HepG2 (cell line): Measurements from ENCODE around the gene MLLT10. TPM values are rescaled to one million over a fixed set of nuclear protein-coding genes. Genes with fewer than 3 reads are reported as not detected.

ENCODE experiments used
- CENPX ChIP-seq: sonication (generic); formaldehyde crosslinking; IDR thresholded peaks from 2 replicates; pipeline ENCODE4 v1.9.0; 2021; ENCODE audit warnings: mild to moderate bottlenecking, missing genetic modification reagents, moderate library complexity
- EHMT2 ChIP-seq: fragments of 200-600 bp; sonication (generic); IDR thresholded peaks from 2 replicates; pipeline ENCODE4 v1.7.0; 2017; ENCODE audit warnings: antibody characterized with exemption, low read depth, low read length, borderline replicate concordance
- GTF3A ChIP-seq: sonication (generic); formaldehyde crosslinking; conservative IDR thresholded peaks from 2 replicates; pipeline ENCODE4 v1.4.0; 2020; ENCODE audit warnings: mild to moderate bottlenecking, missing genetic modification reagents
- HNF1B ChIP-seq: sonication (generic); formaldehyde crosslinking; IDR thresholded peaks from 2 replicates; pipeline ENCODE4 v1.5.1; 2020; ENCODE audit warnings: mild to moderate bottlenecking, moderate library complexity, missing genetic modification reagents
- NFAT5 ChIP-seq: sonication (generic); formaldehyde crosslinking; IDR thresholded peaks from 2 replicates; pipeline ENCODE4 v1.4.0; 2020; ENCODE audit warnings: missing genetic modification reagents
- NFIB ChIP-seq: sonication (generic); formaldehyde crosslinking; IDR thresholded peaks from 2 replicates; pipeline ENCODE4 v1.9.0; 2021; ENCODE audit warnings: missing genetic modification reagents, mild to moderate bottlenecking, borderline replicate concordance
- REXO4 ChIP-seq: sonication (generic); formaldehyde crosslinking; IDR thresholded peaks from 2 replicates; pipeline ENCODE4 v1.8.0; 2022; ENCODE audit warnings: missing genetic modification reagents, mild to moderate bottlenecking, borderline replicate concordance
- YEATS2 ChIP-seq: sonication (generic); formaldehyde crosslinking; IDR thresholded peaks from 2 replicates; pipeline ENCODE4 v1.4.0; 2020; ENCODE audit warnings: missing genetic modification reagents, borderline replicate concordance
- ZNF563 ChIP-seq: sonication (generic); formaldehyde crosslinking; IDR thresholded peaks from 2 replicates; pipeline ENCODE4 v1.8.0; 2022; ENCODE audit warnings: mild to moderate bottlenecking, moderate library complexity, missing genetic modification reagents
- ZNF772 ChIP-seq: sonication (generic); formaldehyde crosslinking; IDR thresholded peaks from 2 replicates; pipeline ENCODE4 v1.5.0; 2020; ENCODE audit warnings: mild to moderate bottlenecking, missing genetic modification reagents
- polyA plus RNA-seq, 8 experiments: library from polyadenylated mRNA; depleted of rRNA in 3 of 8; stranded (reverse) in 7 of 8; unstranded in 1 of 8; fragments of >200 nt; fragmentation: Illumina TruSeq in 4 of 8; extraction: Trizol in 4 of 8; gene quantifications; 2 replicates each; pipeline versions ENCODE4 v1.2.1 to v1.2.3, GENCODE V29; 2011 to 2016; ENCODE audit warnings: low read depth in 4 of 8, missing spikeins in 1 of 8, mixed read lengths in 1 of 8; ENCODE audit not compliant: insufficient read depth in 1 of 8
- total RNA-seq, 5 experiments: library from RNA; depleted of rRNA; stranded (reverse); fragments of >200 nt; fragmentation: Illumina TruSeq; extraction: Trizol; gene quantifications; 2 replicates each; pipeline ENCODE4 v1.2.3, GENCODE V29; 2016; ENCODE audit warnings: low read depth in 1 of 5

Gene MLLT10
- total and polyA plus RNA-seq, 2 of the 13 experiments (the other 11 are each of a cell fraction or from before 2014, with no cell fraction given): 51.3 to 84.1 TPM

- TF ChIP-seq NFAT5 (CRISPR knock-in tag) (peak; percentile 81; the same call in 1 of the 2 replicates), CENPX (CRISPR knock-in tag) (no peak), GTF3A (CRISPR knock-in tag) (0 out of 2 replicates have a peak, but pooled peaks have one; percentile 59), ZNF563 (CRISPR knock-in tag) (peak; percentile 94; the same call in 1 of the 2 replicates), NFIB (CRISPR knock-in tag) (no peak), REXO4 (CRISPR knock-in tag) (peak; percentile 30; the same call in 1 of the 2 replicates), EHMT2 (no peak), ZNF772 (CRISPR knock-in tag) (peak; percentile 77; the same call in 1 of the 2 replicates), HNF1B (CRISPR knock-in tag) (peak; percentile 72), YEATS2 (CRISPR knock-in tag) (0 out of 2 replicates have a peak, but pooled peaks have one; percentile 31)
- TF ChIP-seq, all 625 proteins: peak for 356
Observed at GRCh38 chr10:21533467-21534279, at the start of gene MLLT10 (continued).
